Cerebellar nuclear complex (tissue), 1 donor: Measurements from ENCODE around the gene RFX5.
"Not testable (repeated sequence)": the region's sequence is repeated elsewhere in the genome, so short reads cannot be mapped to it uniquely, and the experiment has no call there.

ENCODE experiments used
- DNase-seq, 2 experiments: peaks; one replicate each; lab custom pipeline; 2025; lab: John Stamatoyannopoulos, UW

RFX5 gene

DNA sequence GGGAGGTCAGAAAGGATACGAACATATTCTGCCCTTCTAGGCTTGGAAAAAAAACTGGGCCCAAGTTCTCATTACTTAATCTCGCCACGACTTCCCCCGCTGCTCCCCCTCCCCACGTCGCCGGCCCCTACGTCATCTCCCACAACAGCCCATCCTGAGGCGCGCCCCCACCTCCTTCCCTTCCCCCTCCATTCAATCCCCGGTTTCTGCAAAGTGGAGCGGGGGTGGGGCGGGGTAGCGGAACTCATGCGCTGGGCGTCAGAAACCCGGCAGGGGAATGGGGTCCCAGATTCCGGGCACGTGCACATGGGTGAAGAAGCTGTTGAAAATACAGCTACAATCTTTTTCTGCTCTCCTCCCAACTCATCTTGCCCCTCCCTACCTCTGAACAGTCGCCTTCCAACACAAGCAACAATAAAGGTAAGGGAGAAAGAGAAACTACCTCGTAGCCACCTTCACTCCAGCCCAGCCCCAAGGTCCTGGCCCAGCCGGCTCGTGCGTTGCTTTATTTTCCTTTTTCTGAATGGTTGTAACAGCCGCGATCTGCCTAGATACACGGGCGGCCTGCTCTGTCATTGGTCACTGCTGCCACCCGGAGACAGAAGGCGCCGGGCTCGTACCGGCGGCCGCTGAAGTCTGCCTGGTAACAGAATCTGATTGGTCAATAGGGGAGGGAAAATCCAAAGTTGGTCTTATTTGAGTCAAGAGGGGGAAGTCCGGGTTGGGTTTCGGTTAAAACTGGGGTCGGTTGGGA lies at the start of gene RFX5:
RFX5 (minus strand) TSS at position 484 of the 754 bp plus-strand sequence. CDS start 932 bp downstream, outside the sequence.
- DNase-seq, result peak; percentile 79 to 94

DNA sequence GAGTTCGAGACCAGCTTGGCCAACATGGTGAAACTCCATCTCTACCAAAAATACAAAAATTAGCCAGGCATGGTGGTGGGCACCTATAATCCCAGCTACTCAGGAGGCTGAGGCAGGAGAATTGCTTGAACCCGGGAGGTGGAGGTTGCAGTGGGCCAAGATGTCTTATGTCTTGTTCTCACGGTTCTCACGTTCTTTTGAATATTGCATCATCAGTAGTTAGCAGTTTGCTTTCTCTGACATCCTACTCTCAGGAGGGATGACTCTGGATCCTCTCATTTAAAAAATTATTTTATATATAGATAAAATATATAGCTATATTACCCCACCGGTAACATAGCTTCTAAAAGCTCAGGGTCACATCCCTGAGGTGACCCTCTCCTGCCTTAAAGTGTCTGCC lies 49.2 kb upstream of the RFX5 start:
- not testable (repeated sequence) for DNase-seq

DNA sequence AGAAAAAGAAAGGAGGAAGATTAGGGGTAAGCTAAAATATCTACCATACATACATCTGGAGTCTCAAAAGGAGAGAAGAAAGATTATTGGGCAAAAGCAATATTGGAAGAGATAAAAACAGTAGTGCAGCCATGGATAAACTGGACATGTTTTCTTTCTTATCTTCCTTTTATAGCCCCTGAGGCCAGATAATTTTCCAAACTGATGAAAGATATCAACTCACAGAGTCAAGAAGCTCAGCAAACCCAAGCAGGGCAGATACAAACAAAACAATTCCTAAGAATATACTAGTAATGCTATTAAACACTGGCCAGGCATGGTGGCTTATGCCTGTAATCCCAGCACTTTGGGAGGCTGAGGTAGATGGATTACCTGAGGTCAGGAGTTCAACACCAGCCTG lies 46.5 kb upstream of the RFX5 start:
- no peak for DNase-seq

DNA sequence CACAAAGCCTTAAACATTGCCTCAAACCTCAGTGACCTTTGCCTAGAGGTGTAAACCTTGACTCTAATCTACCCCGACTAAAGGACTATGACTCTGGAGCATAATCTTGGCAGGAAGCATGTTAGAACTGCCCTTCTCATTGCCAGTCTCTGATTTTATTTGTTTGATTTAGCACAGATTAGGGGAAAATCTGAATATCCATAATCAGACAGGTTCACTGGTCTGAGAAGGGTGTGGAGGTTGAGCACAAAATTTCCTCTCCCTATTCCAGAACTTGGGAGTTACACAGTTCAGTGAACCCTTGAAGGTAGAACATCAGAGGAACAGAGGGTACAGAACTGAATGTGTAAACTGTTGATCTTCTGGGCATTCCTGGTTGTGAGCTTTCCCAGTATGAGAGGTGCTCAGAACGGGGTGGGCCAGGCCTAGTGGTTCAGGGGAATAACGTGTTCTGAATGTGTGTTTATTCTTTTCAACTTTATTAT lies 44.1 kb upstream of the RFX5 start:
- no peak for DNase-seq

DNA sequence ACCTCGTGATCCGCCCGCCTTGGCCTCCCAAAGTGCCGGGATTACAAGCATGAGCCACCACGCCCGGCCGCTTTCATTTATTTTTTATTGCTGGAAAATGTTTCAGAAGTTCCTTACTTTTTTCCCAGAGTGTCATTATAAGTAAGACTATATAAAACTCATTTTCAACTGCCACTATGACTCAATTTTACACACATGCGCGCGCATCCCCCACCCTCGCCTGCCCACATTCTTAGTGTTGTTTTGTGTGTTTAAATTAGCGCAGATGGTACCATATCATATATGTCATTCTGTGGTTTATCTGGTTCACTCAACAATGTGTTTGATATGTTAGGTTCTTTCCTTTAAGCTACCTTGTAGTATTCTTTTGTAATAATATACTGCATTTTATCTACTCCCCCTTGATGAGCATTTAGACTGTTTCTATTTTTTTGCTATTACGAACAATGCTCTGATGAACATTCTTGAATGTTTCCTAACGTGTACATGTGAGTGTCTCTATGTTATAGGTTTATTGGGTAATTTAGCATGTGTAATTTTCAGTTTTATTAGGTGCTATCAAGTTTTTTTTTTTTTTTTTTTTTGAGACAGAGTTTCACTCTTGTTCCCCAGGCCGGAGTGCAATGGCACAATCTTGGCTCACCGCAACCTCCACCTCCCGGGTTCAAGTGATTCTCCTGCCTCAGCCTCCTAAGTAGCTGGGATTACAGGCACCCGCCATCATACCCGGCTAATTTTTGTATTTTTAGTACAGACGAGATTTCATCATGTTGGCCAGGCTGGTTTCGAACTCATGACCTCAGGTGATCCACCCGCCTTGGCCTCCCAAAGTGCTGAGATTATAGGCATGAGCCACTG lies 43.4 kb upstream of the RFX5 start:
- DNase-seq, result not testable (repeated sequence)

DNA sequence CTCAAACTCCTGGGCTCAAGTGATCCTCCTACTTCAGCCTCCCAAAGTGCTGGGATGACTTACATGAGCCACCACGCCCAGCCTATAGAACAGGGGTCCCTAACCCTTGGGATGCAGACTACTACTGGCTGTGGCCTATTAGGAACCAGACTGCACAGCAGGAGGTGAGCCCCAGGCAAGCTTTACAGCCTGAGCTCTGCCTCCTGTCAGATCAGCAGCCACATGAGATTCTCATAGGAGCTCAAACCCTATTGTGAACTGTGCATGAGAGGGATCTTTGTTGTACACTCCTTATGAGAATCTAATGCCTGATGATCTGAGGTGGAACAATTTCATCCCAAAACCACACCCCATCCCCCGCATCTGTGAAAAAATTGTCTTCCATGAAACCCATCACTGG lies 39.0 kb upstream of the RFX5 start:
- DNase-seq, result no peak

DNA sequence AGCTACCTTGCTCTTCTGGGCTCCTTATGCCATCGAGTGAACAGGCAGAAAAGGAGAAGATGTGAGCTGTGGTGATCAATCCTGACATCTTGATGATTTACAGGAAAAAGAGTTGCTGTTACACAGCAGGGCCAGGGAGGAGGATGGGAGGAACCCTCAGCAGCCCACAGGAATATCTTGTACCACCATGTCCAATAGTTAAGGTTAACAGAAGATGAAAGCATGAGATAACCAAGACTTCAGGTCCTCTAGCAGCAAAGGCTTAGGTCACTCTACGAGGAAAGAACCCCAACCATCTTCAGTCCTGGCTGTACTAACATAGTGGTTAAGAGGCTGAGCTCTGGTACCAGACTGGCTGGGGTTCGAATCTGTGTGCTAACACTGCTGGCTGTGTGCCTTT lies 37.5 kb upstream of the RFX5 start:
- no peak for DNase-seq

DNA sequence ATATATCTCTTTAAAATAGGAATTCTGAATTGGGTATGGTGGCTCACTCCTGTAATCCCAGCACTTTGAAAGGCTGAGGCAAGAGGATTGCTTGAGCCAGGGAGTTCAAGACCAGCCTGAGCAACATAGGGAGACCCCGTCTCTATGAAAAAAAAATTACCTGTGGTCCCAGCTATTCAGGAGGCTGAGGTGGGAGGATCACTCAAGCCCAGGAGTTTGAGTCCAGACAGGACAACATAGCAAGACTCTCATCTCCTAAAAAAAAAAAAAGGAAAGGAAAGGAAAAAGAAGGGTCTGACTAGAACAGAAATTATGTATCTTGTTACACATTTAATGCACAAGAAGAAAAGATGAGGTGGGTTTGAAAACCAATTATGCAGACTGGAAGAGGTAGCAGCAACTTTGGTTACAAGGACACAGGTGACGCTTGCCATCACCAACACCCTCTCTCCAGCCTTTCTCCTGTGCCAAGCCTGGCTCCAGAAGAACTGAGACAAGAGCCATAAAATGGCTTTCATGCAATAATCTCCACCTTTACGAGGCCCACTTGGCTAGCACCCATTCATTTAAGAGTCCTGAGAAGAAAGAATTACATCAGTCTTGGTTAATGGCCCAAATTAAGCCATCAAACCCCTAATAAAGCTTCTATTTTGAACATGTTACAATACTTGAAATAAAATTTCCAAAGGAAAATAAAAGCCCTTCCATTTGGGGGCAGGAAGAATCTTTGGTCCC lies 30.3 kb upstream of the RFX5 start:
- no peak for DNase-seq

DNA sequence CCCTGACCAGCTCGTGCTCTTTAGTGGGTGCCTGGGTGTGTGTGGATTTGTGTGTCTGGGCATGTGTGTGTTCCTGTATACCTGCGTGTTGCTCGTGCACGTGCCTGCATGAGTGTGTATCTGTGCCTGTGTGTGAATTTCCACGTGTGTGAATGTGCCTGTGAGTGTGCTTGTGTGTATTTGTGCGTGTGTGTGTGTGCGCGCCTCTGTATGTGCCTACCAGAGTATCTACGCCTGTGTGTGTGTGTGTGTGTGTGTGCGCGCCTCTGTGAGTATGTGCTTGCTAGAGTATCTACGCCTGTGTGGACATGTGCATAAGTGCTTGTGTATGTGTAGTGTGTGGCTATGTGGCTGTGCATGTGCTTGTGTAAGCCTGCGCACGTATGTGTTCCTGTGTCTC lies 26.1 kb upstream of the RFX5 start:
- no peak for DNase-seq

DNA sequence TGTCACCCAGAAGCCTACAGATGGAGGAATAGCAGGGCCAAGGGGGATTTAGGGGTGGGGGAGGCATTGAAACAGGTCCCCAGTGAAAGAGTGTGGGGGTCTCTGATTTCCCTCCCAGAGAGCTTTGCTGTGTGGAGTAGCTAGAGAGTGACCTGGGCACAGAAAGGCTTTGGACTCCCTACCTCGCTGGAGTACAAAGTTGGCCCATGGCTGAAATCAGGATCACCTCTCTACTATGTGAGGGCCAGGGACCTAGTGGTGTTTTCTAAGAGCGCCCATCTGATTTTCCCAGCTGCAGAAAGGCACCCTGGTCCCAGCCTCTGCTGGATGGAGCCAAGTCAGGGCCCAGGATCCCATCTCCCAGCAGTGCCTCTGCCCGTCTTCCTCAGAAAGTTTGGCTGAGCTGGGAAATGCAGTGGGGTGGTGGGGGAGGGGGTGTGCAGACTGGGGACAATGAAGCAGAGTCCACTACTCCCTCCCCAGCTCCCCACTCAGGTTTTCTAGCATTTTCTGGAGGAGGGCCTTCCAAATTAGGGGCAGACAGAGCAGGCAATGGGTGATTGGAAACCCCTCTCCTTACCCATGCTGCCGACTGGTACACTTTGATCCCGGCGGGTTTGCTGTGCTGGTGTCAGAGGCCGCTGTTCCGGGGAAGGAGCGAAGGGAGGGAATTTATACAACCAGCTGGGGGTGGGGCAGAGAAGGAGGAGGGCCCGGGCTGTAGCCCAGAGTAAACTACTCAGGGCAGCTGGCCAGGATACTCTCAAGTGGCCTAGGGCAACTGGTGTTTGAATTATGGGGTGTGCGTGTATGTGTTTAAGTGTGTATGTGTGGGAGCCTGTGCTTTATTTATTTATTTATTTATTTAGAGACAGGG lies 25.2 kb upstream of the RFX5 start, which contains the start of gene SELENBP1:
SELENBP1 (minus strand) TSS at position 648 of the 877 bp plus-strand sequence; CDS start at position 584, 64 bp downstream.
- DNase-seq, result no peak

DNA sequence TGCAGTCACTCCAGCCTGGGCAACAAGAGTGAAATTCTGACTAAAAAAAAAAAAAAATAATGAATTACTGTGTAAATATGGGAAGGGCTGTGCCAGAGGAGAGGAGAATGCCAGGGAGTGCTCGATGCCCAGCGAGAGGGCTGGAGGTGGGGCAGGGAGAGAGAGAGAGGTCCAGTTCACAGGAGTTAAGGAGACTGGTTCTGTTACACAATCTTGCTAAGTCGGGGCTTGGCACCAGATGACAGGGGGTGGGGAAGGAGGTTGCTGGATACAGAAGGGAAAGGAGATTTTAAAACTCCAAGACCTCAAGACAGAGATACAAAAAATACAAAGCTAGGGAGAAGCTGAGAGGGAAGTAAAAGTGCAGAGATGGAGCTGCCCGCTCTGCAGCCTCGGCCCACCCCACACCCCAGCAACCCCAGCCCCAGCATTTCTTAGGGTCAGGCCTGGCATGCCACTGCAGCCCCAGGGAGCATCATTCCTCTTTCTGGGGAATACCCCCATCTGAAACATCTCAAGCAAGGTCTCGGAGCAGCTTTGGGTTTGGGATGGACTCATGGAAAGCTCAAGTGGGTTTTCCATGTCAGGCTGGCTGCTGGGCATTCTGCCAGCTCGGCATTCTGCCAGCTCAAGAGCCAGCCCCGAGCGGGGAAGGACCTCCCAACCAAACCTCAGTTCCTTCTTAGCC lies 24.5 kb upstream of the RFX5 start:
- DNase-seq, result no peak

DNA sequence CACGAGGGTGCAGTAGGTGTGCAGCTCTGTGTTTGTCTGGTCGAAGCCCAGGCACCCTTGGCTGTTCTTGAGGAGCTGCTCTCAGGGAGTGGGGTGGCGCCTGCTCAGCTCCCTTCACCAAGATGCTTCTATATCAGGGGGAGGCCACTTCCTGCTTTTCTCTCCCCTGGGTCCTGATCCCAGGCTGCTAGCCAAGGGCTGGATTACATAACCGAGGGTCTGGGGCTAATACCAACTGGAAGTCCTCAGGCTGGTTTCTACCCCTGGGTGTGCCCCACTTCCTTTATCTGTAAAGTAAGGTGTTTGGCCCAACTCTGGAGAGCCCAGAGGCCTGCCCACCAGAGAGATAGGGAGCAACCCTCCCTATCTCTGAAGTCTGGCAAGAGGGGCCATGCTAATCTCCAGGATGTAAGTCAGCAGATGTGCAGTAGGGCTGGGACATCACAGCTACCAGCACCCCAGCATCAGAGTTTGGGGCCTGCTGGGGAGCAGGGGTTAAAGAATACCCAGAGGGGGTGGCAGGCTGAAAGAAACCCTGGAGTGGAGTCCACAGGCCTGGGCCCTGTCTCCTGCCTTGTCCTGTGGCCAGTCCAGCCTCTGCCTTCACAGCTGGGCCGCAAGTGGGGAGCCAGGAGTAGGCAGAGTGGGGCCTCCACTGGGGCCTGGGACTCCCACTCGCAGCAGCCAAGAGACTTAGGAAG lies 23.3 kb upstream of the RFX5 start:
- no peak for DNase-seq

DNA sequence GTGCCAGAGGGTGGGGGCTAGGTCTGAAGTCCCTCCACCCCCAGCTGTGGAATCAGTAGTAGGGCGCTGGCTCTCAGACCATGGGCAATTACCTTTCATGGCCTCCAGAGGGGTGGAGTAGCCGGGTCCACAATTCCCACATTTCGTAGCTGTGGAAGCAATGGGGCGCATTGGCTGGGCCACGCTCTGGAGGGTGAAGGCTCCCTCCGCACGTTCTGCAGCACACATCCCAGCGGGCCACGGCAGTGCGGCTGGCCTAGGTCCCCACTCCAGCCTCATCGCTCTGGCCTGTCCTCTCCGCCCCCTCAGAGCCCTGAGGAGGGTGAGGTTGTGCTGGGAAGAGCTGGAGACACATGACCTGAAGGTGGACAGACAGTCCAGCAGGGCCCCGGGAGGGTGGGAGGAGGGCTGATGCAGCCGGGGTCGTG lies 22.6 kb upstream of the RFX5 start:
- no peak for DNase-seq

DNA sequence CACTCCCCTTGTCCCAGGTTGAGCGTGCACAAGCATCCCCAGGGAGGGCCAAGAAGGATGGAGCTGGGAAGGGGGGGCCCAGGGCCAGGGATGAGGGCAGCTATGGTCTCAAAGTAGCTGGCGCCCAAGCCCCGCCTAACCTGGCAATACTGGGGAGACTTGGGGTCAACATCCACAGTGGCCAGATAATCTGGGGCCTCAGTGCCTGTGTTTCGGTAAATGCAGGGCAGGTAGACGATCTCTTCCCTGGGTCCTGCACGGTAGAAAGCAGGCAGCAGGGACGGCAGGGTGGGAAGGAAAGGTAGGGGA lies 22.2 kb upstream of the RFX5 start:
- no peak for DNase-seq

DNA sequence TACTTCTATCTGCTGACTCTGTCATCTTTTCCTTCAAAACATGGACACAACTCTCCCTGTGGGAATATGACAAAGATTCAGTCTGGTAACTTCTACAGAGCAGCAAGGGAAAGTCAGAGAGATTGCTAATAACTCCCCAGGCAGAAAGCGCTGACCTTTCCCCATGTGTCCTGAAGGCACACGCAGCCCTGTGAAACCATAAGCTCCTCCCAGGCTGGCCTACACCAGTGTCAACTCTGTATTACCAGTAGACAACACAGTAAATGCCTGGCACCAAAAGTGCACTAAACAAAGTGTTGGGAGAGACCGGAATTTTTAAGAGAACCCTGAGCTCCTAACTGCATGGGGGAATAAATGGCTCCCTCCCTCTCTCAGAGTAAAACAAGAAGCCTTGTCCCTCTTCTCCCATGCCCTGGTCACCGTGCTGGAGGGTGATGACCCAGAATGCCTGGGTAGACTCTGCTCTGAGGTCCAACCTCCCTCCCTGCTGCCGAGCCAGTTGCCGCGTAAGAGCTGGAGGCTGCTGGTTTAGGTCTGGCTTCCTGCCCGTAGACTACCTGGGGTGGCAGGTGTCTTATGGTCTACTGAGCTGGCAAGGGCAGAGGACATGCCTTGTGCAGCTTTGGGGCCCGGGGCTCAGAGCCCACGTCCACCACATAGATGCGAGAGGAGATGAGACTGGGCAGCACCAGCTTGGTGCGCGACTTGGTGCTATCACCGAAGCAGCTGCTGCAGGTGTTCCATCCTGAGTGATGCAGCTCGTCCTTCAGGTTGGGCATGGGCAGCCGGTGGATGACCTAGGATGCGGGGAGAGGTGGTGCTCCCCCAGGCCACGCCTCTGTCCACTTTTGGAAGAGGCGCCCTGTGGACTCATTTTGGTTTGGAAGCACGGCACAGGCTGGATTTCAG lies 21.6 kb upstream of the RFX5 start:
- no peak for DNase-seq

DNA sequence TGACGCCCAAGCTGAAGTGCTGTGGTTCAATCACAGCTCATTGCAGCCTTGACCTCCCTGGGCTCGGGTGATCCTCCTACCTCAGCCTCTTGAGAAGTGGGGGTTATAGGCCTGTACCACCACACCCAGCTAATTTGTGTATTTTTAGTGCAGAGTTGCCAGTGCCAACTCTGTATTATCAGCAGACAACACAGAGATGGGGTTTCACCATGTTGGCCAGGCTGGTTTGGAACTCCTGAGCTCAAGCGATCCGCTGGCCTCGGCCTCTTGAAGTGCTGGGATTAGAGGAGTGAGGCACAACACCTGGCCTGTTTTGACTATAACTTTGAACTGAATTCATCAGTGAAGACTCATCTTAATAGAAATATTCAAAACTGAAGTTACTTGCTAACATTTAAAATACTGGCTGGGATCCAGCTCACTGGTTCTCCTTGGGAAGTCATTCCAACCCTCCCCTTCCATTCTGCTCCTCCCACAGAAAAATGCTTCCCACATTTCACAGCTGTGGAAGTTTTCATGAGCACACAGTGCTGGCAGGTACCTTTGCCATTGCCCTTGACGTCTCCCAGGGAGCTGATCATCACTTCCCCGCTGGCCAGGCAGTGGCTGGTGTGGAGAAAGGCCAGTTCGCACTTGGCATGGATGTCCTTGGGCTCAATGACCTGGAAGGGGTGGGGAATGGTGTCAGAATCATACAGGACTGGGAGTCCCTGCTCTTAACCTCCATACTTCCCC lies 20.8 kb upstream of the RFX5 start:
- DNase-seq, result no peak

DNA sequence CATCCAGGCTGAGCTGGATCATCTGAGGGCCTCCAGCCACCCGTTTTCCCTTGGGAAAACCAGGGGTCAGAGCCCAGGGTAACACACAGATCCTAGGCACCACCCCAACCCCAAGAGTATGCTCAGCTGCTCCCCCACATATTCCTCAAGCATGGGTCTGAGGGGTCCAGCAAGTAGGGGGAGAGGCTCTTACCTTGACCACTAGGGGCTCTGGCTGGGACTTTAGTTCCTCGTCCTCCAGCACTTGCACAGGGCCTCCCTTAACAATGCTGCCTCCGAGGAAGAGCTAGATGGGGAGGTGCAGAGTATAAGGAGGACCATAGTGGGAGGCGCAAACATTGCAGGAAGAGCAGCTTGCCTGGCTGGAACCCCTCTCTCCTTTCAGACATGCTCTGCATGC lies 17.9 kb upstream of the RFX5 start:
- DNase-seq, result no peak
